ENCODE results near the gene C9orf50.
A peak's percentile ranks its signal among the peaks of the same experiment; 100 is the strongest.
"Not testable (repeated sequence)": the region's sequence is repeated elsewhere in the genome, so short reads cannot be mapped to it uniquely, and the experiment has no call there.

C9orf50 gene

DNA sequence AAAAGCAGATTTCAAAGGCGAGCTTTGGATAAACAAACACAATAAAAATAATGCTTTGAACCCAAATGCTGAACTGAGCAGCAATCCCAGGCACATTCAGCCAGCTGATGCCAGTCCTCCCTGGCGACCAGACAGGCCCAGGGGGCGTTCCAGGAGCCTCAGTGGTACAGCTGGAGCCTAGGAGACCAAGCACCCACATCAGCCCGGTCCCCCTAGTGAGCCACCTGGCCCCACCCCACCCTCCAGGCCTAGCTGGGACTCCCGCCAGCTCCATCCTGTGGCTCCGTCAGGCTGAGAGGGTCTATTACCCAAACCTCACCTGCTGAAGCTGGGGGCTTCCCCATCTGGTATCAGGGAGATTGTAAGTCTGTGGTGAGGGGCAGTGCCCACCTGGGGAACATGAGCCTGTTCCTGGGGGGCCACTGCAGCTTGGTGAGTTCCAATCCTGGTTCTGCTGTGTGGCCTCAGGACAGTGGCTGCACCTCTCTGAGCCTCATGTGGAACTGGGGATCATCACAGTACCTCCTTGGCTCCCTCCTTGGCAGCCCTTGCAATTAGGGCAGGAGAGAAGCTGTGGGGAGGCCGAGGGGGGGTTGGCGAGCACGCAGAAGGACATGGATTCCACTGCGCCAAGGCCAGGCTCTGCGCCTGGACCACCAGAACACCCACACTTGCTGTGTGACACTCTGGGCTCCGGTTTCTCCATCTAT lies 16.7 kb downstream of the C9orf50 start:
- Histone ChIP-seq H3K9ac (ENCODE audit: low read depth, low read length) (no peak overlapping the region), H3K36me3 (ENCODE audit: insufficient read depth, low read length) (no peaks in the 10 kb centered on the region), H3K4me1 (ENCODE audit: insufficient read depth, low read length) (peaks cover 18% of the 10 kb centered on the region; the same call in 1 of the 2 replicates), H3K9me3 (ENCODE audit: control insufficient read depth, insufficient read depth, low read length) (no peaks in the 10 kb centered on the region)

DNA sequence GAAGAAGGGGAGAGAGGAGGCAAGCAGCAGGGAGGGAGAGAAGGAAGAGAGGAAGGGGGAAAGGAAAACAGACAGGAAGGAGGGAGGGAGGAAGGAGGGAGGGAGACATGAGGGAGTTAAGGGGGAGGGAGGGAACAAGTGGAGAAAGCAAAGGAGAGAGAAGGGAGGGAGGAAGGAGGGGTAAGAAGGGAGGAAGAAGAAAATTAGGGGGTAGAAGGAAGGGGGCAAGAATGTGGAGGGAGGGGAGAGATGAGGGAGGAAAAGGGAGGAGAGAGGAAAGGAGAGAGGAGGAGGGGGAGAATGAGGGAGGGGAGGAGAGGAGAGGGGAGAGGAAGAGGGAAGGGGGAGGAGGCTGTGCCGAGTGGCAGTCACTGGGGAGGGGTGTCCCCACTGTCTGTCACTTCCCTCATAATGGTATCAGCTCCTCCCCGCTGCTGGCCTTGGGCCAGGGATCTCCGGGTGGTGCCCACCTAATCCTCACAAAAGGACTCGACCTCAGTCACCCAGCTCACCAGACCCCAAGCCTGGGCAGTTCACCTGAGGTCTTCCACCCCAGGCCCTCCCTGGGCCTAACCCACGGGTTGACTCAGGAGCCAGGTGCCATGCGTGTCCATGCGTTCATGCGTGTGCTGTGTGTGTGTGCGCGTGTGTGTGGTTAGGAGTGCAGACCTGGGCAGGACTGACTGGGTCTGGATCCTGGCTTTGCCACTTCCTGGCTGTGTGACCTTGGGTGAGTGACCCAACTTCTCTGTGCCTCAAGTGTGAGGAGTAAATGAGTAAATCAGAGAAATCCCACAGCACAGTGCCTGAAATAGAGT lies 18.1 kb downstream of the C9orf50 start:
- no peaks in the 10 kb centered on the region for H3K9me3 ChIP-seq (ENCODE audit: control insufficient read depth, insufficient read depth, low read length)
- H3K9ac ChIP-seq (ENCODE audit: low read depth, low read length): no peak overlapping the region
- H3K36me3 ChIP-seq (ENCODE audit: insufficient read depth, low read length): no peaks in the 10 kb centered on the region
- H3K4me1 ChIP-seq (ENCODE audit: insufficient read depth, low read length): peaks cover 19% of the 10 kb centered on the region; the same call in 1 of the 2 replicates

DNA sequence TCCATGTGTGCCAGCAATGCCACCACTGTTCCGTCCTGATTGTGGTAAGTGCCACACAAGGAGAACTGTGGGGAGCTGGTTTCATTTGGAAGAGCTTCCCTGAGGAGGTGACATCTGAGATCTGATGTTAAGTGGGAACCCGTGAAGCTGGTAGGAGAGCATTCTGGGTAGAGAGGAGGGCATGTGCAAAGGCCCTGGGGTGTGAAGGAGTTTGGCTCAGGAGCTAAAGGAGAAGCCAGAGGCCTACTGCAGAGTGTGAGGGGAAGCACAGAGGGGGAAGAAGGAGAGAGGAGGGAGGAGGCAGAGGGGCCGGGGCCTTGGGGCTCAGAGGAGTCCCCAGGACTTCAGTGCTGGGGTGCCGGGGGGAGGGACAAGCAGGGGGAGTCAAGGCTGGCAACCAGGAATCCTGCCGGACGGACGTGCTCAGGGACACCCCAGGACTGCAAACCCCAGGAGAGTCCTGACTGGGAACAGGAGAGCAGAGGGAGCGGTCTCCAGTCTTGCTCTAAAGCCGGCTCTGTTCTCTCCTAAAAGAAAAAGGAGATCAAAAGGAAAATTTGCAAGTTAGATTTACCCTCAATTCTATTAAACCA lies 19.7 kb downstream of the C9orf50 start:
- H3K4me1 ChIP-seq (ENCODE audit: insufficient read depth, low read length): peaks cover 10% of the 10 kb centered on the region; the same call in 1 of the 2 replicates
- H3K9me3 ChIP-seq (ENCODE audit: control insufficient read depth, insufficient read depth, low read length): no peaks in the 10 kb centered on the region
- no peaks in the 10 kb centered on the region for H3K36me3 ChIP-seq (ENCODE audit: insufficient read depth, low read length)
- H3K9ac ChIP-seq (ENCODE audit: low read depth, low read length): no peak overlapping the region

DNA sequence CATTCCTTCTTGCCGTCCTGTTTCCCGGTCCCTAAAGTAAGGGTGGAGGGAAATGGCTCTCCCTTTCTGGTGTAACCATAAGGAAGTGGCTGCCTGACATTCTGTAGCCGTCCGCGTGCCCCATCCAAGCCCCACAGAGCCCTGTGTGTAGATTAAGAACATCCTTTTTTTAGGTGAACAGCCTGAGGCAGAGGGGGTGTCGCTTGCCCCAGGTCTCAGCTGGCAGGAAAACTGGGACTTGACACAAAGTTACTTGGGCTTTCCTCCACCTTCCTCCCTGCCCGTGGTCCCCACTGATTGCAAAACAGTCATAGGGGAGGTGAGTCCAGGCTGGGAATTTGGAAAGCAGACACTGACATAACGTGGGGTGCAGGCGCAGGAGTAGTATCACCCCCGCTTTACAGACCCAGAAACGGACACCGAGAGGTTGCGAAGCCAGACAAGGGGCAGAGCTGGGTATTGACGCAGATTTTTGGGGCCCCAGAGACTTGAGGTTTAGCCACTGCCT lies 22.8 kb downstream of the C9orf50 start:
- Histone ChIP-seq H3K9me3 (ENCODE audit: control insufficient read depth, insufficient read depth, low read length) (no peaks in the 10 kb centered on the region), H3K4me1 (ENCODE audit: insufficient read depth, low read length) (peaks cover 13% of the 10 kb centered on the region; the same call in 1 of the 2 replicates), H3K9ac (ENCODE audit: low read depth, low read length) (peak overlapping the region; percentile 67), H3K36me3 (ENCODE audit: insufficient read depth, low read length) (no peaks in the 10 kb centered on the region)

DNA sequence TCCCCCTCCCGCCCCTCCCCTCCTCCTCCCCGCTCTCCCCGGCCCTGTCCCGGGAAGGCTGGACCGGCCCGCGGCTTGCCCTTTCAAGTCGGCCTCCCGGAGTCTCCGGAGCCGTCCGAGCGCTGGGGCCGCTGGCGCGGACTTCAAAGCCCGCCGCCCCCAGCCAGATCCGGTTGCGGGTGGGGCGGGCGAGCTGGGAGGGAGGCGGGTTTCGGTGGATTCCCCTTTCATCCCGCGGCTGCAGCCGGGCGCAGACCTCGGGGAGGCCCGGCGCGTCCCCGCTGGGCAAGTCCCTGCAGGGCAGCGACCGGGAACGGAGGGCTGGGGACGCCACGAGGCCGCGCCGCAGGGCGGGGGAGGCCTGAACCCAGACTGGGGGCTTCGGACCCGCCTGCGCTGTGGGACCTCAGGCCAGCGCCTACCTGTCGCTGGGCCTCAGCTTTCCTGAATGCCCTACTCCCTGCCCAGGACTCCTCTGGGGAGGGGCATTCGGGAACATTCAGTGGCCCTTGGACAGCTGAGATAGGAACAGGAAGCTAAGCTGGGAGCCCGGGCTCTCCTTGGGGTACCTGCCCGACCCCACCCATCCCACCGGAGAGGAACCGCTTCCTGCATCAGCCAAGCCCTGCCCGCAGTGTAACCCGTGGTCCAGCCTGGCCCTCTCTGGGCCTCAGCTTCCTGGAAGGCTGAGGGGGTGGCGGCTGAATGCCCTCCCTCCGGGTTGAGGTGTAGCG lies 23.4 kb downstream of the C9orf50 start:
- Histone ChIP-seq H3K9me3 (ENCODE audit: control insufficient read depth, insufficient read depth, low read length) (no peaks in the 10 kb centered on the region), H3K36me3 (ENCODE audit: insufficient read depth, low read length) (no peaks in the 10 kb centered on the region), H3K4me1 (ENCODE audit: insufficient read depth, low read length) (peaks cover 16% of the 10 kb centered on the region; the same call in 1 of the 2 replicates), H3K9ac (ENCODE audit: low read depth, low read length) (peak overlapping the region; percentile 67)

DNA sequence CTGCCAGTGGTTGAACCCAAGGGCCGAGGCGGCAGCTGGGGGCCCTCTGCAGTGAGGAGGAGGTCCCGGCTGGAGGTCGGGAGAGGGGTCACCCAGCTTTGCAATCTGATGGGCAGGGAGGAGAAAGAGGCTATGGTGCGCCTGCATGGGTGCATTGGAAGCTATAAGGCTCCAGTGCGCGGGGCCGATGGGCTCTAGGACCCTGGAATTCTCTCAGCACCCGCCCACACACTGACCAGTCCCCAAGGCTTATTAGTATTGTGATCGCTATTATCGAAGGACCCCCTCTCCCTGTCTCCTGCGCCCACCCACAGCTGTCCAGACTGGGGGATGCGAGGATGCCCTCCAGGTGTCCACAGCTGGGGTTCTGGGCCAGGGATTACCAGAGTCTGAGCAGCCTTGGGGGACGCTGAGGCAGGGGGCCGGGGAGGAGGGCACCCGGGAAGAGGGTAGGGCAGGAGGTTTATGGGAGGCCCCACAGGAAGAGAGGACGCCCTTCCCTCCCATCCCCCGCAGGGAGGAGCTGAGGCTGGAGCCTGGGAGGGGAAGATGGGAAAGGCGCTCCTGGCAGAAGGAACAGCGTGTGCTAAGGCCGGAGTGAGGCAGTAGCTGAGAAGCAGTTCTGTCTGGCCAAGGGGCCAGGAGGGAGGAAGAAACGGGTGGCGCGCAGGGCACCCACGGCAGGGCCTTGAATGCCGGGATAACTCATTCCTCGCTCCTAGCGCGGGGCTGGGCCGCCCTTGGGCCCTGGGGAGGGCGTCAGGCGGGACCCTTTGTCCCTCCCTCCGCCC lies 24.2 kb downstream of the C9orf50 start:
- peaks cover 21% of the 10 kb centered on the region; the same call in 1 of the 2 replicates for H3K4me1 ChIP-seq (ENCODE audit: insufficient read depth, low read length)
- H3K9ac ChIP-seq (ENCODE audit: low read depth, low read length): peak overlapping the region; percentile 67
- no peaks in the 10 kb centered on the region for H3K36me3 ChIP-seq (ENCODE audit: insufficient read depth, low read length)
- no peaks in the 10 kb centered on the region for H3K9me3 ChIP-seq (ENCODE audit: control insufficient read depth, insufficient read depth, low read length)

DNA sequence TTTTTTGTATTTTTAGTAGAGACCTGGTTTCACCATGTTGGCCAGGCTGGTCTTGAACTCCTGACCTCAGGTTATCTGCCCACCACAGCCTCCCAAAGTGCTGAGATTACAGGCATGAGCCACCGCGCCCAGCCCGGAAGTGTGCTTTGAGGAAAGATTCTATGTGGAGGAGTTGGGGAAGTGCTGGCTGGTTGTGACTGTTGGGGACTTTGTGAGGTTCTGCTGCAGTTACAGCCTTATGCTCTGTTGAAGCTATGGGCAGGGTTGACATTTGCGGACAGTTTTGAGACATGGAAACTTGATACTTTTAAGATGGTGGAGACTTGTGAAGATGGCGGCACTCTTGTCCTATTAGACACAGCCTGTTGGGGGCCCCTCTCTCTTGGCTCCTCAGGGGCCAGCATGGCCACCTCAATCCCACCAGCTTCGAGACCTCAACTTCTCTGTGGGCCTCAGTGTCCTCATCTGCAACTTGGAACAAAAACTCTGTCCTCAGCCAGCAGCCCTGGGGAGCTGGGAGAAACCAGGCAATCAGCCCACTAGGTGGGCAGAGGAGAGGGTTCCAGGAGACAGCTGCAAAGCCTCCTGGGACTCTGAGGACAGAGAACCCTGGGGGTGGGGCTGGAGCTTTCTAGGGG lies 24.9 kb downstream of the C9orf50 start:
- Histone ChIP-seq H3K36me3 (ENCODE audit: insufficient read depth, low read length) (no peaks in the 10 kb centered on the region), H3K9ac (ENCODE audit: low read depth, low read length) (peak overlapping the region; percentile 67; the same call in 1 of the 2 replicates), H3K4me1 (ENCODE audit: insufficient read depth, low read length) (peaks cover 21% of the 10 kb centered on the region; the same call in 1 of the 2 replicates), H3K9me3 (ENCODE audit: control insufficient read depth, insufficient read depth, low read length) (no peaks in the 10 kb centered on the region)

DNA sequence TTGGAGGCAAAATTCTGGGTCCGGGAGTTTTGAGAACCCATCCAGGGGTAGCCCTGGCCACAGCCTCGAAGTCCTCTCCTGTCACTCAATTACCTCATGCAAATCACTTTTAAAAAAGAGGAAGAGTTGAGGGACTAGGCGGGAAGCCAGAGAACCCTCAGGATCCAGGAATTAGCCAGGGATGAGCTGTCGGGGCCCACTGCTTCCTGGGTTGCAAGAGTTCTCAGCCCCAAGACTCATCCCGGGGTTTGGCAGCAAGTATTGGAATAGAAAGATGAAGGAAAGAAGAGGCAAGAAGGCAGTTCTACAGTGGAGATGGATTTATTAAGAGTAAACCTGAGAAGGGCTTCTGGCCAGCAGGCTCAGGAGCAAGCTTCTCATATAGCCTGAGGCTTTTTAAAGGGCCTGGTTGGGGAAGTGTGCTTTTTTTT lies 25.6 kb downstream of the C9orf50 start:
- H3K9ac ChIP-seq (ENCODE audit: low read depth, low read length): no peak overlapping the region
- no peaks in the 10 kb centered on the region for H3K36me3 ChIP-seq (ENCODE audit: insufficient read depth, low read length)
- peaks cover 21% of the 10 kb centered on the region; the same call in 1 of the 2 replicates for H3K4me1 ChIP-seq (ENCODE audit: insufficient read depth, low read length)
- H3K9me3 ChIP-seq (ENCODE audit: control insufficient read depth, insufficient read depth, low read length): no peaks in the 10 kb centered on the region

DNA sequence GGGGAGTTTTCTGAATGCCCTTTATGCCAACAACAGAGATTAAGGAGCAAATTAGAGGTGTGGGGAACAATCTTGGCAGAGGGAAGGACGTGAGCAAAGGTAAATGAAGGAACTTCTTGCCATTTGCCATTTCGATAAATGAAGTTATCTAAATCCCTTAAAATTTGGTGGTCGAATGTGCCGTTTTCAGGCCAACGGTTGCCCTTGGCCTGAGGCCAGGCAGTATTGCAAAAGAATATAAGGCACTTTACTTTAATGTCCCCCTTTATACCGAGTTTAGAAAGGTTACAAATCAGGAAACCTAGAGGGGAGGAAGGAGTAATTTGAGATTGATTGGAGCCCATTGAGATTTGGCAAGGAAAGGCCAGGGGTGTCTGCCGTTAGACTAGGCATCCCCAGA lies 26.3 kb downstream of the C9orf50 start:
- no peak overlapping the region for H3K9ac ChIP-seq (ENCODE audit: low read depth, low read length)
- no peaks in the 10 kb centered on the region for H3K36me3 ChIP-seq (ENCODE audit: insufficient read depth, low read length)
- no peaks in the 10 kb centered on the region for H3K9me3 ChIP-seq (ENCODE audit: control insufficient read depth, insufficient read depth, low read length)
- H3K4me1 ChIP-seq (ENCODE audit: insufficient read depth, low read length): peaks cover 19% of the 10 kb centered on the region; the same call in 1 of the 2 replicates

DNA sequence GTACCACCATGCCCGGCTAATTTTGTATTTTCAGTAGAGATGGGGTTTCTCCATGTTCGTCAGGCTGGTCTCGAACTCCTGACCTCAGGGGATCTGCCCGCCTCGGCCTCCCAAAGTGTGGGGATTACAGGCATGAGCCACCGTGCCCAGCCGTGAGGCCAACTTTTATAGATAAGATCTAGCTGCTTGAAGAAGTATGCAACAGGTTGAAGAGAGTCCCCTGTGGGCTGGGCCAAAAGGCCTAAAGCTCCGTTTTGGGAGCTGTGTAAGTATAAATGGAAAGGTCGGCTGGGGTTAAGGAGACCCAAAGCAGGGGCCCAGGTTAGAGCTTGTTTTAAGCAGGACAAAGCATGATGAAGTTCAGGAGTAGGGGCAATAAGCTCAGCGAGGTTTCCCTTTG lies 28.1 kb downstream of the C9orf50 start:
- not testable (repeated sequence) for H3K9me3 ChIP-seq (ENCODE audit: control insufficient read depth, insufficient read depth, low read length); H3K36me3 ChIP-seq (ENCODE audit: insufficient read depth, low read length); H3K9ac ChIP-seq (ENCODE audit: low read depth, low read length)
- H3K4me1 ChIP-seq (ENCODE audit: insufficient read depth, low read length): peaks cover 11% of the 10 kb centered on the region; the same call in 1 of the 2 replicates

DNA sequence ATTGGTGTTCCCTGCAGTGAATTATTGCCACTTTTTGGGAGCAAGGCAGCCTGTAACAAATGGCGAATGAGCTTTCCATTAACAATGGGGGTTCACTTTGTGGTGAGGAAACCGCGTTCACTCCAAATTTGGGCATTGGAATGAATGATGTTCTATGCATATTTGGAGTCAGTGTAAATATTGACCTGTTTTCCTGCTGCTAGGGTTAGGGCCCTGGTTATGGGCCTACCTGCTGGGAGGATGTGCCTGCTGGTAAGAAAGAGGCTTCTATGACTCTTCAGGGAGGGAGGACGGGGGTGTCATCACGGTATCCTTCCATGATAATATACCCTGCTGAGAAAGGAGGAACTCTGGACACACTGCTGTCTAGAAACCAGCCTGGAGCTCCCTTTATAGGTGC lies 29.0 kb downstream of the C9orf50 start:
- Histone ChIP-seq H3K36me3 (ENCODE audit: insufficient read depth, low read length) (no peaks in the 10 kb centered on the region), H3K4me1 (ENCODE audit: insufficient read depth, low read length) (peaks cover 16% of the 10 kb centered on the region; the same call in 1 of the 2 replicates), H3K9me3 (ENCODE audit: control insufficient read depth, insufficient read depth, low read length) (no peaks in the 10 kb centered on the region), H3K9ac (ENCODE audit: low read depth, low read length) (no peak overlapping the region)

DNA sequence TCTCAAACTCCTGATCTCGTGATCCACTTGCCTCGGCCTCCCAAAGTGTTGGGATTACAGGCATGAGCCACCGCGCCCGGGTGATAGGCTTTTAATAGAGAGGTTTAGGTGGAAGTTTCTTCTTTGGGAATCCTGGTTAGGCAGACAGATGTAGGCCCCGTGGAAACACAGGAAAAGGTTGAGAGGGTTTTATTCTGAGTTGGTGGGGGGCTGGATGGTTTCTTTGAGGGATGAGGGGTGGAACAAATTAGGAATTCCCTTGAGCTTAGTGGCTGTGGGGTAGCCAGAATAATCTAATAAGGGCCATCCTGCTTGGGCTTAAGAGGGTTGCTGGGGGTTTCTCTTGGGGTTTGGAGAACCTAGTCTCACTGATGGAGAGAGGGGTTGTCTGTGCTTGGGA lies 30.4 kb downstream of the C9orf50 start:
- Histone ChIP-seq H3K9me3 (ENCODE audit: control insufficient read depth, insufficient read depth, low read length) (no peaks in the 10 kb centered on the region), H3K9ac (ENCODE audit: low read depth, low read length) (no peak overlapping the region), H3K36me3 (ENCODE audit: insufficient read depth, low read length) (no peaks in the 10 kb centered on the region), H3K4me1 (ENCODE audit: insufficient read depth, low read length) (peaks cover 24% of the 10 kb centered on the region; the same call in 1 of the 2 replicates)
